ENCODE results near the gene TBC1D22A. TPM values are rescaled to one million over a fixed set of nuclear protein-coding genes. Genes with fewer than 3 reads are reported as not detected.

TBC1D22A gene
- total RNA-seq, 2 donors from 2014 or later = 29.5 to 34.8 TPM

DNA sequence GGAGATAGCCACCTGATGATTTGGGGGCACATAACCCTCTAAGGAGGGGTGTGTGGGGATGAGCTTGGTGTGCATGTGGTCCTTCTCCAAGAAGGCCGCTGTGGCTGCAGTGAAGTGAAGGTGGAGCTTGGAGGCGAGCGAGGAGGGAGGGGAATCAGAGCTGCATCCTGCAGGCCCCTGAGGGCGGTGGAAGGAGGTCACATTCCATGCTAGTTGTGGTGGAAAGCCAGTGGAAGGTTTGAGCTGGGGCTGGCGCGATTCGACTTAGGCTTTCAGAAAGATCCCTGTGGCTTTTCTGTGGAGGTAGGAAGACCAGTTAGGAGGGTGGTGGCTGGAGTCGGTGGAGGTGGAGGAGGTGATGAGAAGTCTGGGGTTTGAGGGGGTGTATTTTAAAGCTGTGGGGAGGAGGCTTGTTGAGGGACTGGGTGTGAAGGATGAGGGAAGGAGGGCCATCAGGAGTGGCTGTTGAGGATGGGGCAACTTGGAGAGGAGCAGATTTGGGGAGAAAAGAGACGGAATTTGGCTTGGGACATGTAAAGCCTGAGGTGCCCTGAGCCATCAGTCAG, 62.0 kb downstream of the TBC1D22A start:
- ATAC-seq (replicated peaks in 1 of 2) (no peak), DNase-seq (no peak)
- H3K4me3 Mint-ChIP-seq = no peak overlapping the region
- peaks cover 0 to 3% of the 10 kb centered on the region in 2 donors for H3K9me3 Mint-ChIP-seq
- H3K27me3 Mint-ChIP-seq (ENCODE audit: low read depth) = no peaks in the 10 kb centered on the region
- peaks cover 10 to 18% of the 10 kb centered on the region in 2 donors for H3K36me3 Mint-ChIP-seq (ENCODE audit: insufficient read depth in 2 of 2)
- peaks cover 20% of the 10 kb centered on the region for H3K4me1 Mint-ChIP-seq (ENCODE audit: low read depth)
- H3K27ac Mint-ChIP-seq = peak overlapping the region; percentile 20

DNA sequence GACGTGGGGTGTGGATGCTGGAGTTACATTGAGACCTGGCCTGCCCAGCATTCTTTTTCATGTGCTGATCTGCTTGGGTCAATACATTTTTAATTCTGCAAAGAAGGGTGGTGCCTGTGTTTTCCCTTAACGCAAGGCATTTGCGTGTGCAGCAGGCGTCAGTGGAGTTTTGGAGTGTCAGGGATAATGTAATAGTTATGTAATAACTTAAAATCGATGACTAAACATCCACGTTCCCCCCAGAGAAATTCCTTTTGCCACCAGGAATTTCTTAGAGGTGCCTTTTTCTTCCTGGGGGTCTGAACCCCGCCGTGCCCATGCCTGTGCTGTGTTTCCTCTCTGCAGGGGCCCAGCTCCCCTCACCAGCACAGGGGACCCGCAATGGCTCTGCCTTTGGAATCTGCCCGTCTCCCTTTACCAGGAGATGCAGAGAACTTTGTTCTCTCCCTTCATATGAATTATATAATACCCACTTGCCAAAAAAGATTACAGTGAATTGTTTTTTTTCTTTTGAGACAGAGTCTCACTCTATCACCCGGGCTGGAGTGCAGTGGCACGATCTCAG, 62.6 kb downstream of the TBC1D22A start:
- ATAC-seq (replicated peaks in 1 of 2) = no peak
- Mint-ChIP-seq H3K27me3 (ENCODE audit: low read depth) (no peaks in the 10 kb centered on the region), H3K27ac (no peak overlapping the region), H3K4me1 (ENCODE audit: low read depth) (peaks cover 24% of the 10 kb centered on the region), H3K36me3 (ENCODE audit: insufficient read depth in 2 of 2) (peaks cover 10 to 21% of the 10 kb centered on the region in 2 donors), H3K4me3 (no peak overlapping the region), H3K9me3 (peaks cover 0 to 2% of the 10 kb centered on the region in 2 donors)
- DNase-seq = no peak

DNA sequence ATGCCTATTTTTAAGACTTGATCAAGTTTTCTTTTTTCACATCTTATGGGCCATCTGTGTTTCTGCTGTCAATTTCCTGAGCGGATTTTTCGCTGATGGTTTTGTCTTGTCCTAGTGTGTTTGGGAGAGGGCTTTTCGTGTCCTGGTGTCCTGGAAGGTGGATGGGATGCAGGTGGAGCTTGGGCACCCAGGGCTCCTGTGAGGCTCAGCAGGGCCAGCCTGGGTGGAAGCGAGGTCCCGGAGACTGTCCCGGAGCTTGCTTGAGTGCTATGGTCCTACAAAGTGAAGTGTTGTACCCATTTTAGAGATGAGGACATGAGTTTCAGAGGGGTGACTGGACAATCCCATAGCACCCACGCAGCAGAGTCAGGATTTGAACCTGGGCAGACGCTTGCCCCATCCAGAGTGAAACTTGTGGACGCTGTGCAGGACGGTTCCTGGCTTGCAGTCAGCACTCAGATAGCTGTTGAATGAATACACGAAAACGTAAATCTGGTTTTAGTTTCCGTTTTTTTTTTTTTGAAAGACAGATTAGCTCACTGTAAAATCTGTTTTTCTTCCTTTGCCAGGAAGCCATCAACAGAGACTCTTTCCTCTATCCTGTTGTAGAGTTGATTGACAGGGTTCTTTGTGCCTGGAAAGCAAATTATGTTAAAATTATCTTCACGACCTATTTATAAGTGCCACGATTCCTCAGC, 64.1 kb downstream of the TBC1D22A start:
- H3K27me3 Mint-ChIP-seq (ENCODE audit: low read depth) = no peaks in the 10 kb centered on the region
- no peaks in the 10 kb centered on the region for H3K9me3 Mint-ChIP-seq
- peaks cover 24% of the 10 kb centered on the region for H3K4me1 Mint-ChIP-seq (ENCODE audit: low read depth)
- ATAC-seq (replicated peaks in 1 of 2) (no peak), DNase-seq (no peak)
- H3K36me3 Mint-ChIP-seq (ENCODE audit: insufficient read depth in 2 of 2) = peaks cover 4 to 15% of the 10 kb centered on the region in 2 donors
- no peak overlapping the region for H3K4me3 Mint-ChIP-seq
- no peak overlapping the region for H3K27ac Mint-ChIP-seq

DNA sequence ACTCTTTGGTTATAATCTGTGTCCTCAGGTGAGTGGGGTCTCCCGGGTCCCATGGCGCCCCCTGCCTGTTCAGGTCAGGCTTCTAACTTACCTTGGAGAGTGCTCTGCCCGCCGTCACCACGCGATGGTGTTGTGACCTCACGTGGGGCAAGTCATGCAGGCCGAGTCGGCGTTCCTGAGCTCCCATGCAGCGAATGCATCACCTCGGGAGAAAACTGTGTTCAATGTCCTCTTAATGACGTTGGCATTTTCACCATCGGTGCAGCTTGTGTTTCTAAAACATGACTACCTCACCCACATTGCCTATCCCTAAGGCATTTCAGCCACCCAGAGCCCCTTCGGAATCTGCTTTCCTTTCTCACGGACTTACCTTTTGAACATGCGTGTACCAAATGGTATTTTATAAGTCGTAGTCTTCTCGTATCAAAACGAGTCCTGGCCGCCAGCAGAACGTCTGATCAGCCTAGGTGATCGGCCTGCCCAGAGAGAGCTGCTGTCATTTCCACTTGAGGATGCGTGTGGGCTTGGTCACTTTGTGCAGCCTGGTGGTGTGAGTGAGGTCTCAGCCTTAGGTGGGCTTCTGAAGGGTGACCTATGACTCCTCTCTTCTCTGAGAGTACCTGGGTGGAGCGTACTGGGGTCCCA, 64.8 kb downstream of the TBC1D22A start:
- Mint-ChIP-seq H3K27me3 (ENCODE audit: low read depth) (no peaks in the 10 kb centered on the region), H3K27ac (no peak overlapping the region), H3K36me3 (ENCODE audit: insufficient read depth in 2 of 2) (peaks cover 4 to 19% of the 10 kb centered on the region in 2 donors), H3K4me1 (ENCODE audit: low read depth) (peaks cover 24% of the 10 kb centered on the region), H3K9me3 (no peaks in the 10 kb centered on the region), H3K4me3 (no peak overlapping the region)
- DNase-seq (no peak), ATAC-seq (replicated peaks in 1 of 2) (no peak)

DNA sequence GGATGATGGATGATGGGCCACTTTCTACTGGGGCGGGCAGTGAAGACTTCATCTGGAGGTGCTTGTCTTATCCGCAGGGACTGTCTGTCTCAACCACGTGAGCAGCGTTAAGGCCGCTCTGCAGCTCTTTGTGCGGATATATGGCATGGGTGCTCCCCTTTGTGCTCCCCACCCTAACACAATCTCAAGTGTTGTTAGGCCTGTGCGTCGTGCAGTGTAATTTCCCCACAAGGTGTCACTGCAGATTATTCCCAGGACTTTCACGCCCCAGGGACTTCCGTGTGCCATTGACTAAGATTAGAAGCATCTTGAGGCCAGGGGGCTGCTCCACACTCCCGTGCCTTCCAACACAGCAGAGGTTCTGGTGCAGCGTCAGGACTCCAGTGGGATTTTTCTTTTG, 65.3 kb downstream of the TBC1D22A start:
- DNase-seq (no peak), ATAC-seq (replicated peaks in 1 of 2) (no peak)
- no peaks in the 10 kb centered on the region for H3K27me3 Mint-ChIP-seq (ENCODE audit: low read depth)
- H3K36me3 Mint-ChIP-seq (ENCODE audit: insufficient read depth in 2 of 2) = peaks cover 4 to 19% of the 10 kb centered on the region in 2 donors
- no peaks in the 10 kb centered on the region for H3K9me3 Mint-ChIP-seq
- no peak overlapping the region for H3K4me3 Mint-ChIP-seq
- H3K4me1 Mint-ChIP-seq (ENCODE audit: low read depth) = peaks cover 24% of the 10 kb centered on the region
- no peak overlapping the region for H3K27ac Mint-ChIP-seq

DNA sequence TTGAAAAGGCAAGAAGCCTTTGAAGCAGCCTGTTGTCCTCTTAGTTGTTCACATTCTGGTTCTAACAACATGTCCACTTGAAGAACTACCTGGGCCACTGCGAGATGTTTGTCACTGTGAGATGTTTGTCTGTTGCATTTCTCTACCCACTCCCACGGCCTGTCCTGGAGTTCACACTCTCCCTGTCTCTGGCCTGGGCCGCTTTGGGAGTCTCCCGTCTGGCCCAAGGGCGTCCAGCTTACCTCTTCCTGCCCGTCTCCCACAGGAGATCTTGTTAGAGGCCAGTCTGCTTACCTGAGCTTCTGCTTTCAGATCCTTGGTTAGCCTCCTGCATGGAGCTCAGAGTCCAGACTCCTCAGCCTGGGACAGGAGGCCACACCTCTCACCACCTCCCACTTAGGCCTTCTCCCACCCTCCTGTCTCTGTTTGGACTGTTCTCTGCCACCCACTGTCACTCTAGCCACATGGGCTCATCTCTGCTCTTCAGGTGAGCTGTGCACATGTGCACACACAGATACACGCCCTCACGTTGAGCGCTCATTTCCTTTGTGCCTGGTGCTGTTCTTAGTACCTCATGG, 66.0 kb downstream of the TBC1D22A start:
- no peaks in the 10 kb centered on the region for H3K9me3 Mint-ChIP-seq
- no peak overlapping the region for H3K4me3 Mint-ChIP-seq
- H3K27me3 Mint-ChIP-seq (ENCODE audit: low read depth) = no peaks in the 10 kb centered on the region
- H3K27ac Mint-ChIP-seq = no peak overlapping the region
- peaks cover 24% of the 10 kb centered on the region for H3K4me1 Mint-ChIP-seq (ENCODE audit: low read depth)
- H3K36me3 Mint-ChIP-seq (ENCODE audit: insufficient read depth in 2 of 2) = peaks cover 6 to 21% of the 10 kb centered on the region in 2 donors
- DNase-seq (no peak), ATAC-seq (replicated peaks in 1 of 2) (no peak)

DNA sequence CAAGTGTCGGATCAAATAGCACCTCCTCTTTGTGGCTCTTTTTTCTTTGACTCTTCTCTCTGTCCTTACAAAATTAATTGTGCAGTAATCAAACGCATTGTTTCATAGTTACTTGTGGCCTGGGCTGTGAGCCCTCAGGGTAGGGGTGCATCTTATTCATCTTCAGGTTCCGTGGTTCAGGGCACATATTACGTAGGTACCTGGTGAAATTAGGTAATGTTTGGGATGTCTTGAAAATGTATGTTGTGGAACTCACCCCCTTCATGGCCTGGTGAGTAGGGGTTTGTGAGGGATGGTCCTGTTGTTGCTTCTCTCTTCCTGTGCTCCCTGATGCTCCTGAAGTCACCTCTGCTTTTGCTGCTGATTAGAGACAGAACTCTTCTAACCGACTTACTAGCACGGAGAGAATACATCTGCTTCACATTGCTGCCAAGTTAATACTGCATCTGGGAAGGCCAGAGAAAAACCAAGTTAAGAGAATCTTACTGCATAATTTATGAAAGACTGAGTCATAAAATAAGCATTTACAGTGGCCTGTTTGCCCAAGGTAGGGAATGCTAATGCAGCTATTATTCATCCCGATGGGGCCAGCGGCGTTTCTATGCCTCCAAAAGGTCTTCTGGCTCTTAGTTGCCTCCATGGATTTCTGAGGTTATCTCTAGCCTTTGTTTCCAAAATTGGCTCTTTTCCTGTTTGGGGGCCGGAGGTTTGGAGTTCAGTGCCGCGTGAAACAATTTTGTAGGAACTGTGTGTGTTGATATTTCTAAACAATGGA, 66.9 kb downstream of the TBC1D22A start:
- H3K4me1 Mint-ChIP-seq (ENCODE audit: low read depth) = peaks cover 21% of the 10 kb centered on the region
- H3K27ac Mint-ChIP-seq = no peak overlapping the region
- no peak for DNase-seq
- H3K36me3 Mint-ChIP-seq (ENCODE audit: insufficient read depth in 2 of 2) = peaks cover 11 to 23% of the 10 kb centered on the region in 2 donors
- peaks cover 0 to 2% of the 10 kb centered on the region in 2 donors for H3K9me3 Mint-ChIP-seq
- no peaks in the 10 kb centered on the region for H3K27me3 Mint-ChIP-seq (ENCODE audit: low read depth)
- no peak overlapping the region for H3K4me3 Mint-ChIP-seq
- ATAC-seq (replicated peaks in 1 of 2) = no peak

DNA sequence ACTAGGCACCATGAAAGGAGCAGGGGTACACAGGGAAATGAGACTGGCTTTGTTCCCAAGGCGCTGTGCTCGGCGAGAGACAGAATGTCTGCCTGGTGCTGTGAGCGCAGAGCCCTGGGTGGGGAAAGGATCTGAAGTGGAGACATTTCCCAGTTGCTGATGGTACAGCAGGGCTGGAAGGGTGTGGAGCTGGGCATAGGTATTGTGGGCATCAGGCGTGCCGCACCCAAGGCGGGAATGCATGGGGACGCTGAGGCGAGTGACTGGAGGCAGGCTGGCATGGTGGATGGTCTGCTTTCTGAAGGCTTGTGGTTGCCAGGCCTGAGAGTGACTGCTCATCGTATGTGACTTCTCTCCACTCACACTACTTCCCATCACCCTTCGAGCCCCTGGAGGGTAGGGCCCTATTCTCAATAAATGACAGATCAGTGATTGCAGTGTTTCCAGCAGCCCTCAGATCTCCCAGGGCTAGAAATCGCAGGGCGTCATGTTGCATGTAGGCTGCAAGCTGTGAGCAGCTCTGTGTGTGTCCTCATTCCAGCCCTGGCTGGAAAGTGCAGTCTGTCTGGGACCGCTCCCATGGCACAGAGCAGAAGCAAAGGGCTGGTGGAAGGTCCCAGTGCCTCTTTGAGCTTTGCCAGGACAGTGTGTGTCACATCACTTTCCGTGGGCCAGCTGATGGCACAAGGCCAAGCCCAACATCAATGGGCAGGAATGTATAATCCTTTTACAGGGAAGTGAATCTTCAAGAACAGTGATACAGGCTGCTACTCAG, 67.7 kb downstream of the TBC1D22A start:
- no peaks in the 10 kb centered on the region for H3K27me3 Mint-ChIP-seq (ENCODE audit: low read depth)
- no peak for DNase-seq
- H3K4me1 Mint-ChIP-seq (ENCODE audit: low read depth) = peaks cover 16% of the 10 kb centered on the region
- peaks cover 17 to 29% of the 10 kb centered on the region in 2 donors for H3K36me3 Mint-ChIP-seq (ENCODE audit: insufficient read depth in 2 of 2)
- no peak overlapping the region for H3K4me3 Mint-ChIP-seq
- no peak overlapping the region for H3K27ac Mint-ChIP-seq
- ATAC-seq (replicated peaks in 1 of 2) = no peak
- H3K9me3 Mint-ChIP-seq = peaks cover 4 to 5% of the 10 kb centered on the region in 2 donors

DNA sequence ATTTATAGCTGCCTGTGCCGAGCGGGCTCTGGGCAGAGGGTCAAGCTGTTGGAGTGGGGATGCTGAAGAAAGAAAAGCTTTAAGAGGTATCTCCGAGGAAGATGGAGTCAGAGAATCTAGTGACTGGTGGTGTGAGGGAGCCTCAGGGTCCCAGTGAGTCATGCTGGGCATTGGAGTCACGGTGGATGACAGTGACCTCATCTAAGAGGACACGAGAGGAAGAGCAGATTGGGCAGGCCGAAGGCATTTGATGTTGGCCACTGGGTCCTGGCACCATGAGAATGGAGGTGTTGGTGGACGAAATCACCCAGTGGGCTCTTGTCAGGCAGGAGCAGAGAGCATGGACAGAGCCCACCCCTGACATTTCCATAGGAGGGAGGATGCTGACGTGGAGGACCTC, 68.4 kb downstream of the TBC1D22A start:
- Mint-ChIP-seq H3K4me3 (no peak overlapping the region), H3K9me3 (peaks cover 7 to 10% of the 10 kb centered on the region in 2 donors), H3K4me1 (ENCODE audit: low read depth) (peaks cover 16% of the 10 kb centered on the region), H3K27ac (no peak overlapping the region), H3K36me3 (ENCODE audit: insufficient read depth in 2 of 2) (peaks cover 21 to 35% of the 10 kb centered on the region in 2 donors), H3K27me3 (ENCODE audit: low read depth) (no peaks in the 10 kb centered on the region)
- no peak for ATAC-seq (replicated peaks in 1 of 2)
- no peak for DNase-seq

DNA sequence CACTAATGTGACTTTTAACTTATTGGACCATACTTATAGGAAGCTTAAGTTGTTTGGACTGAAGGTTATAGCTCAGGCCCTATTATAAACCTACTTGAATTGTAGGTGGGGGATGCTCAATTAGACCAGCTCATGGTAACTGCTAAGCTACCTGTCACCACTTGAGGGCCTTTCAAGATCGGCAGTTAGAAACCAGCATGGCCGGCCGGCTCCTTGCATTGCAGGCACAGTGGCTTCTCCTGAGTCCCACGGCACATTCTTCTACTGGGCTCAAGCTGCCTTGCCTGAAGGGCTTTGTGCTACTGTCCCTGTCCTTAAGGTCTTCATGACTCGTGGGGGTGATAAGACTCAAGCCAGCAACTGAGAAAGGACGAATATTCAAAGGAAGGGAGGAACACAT, 70.8 kb downstream of the TBC1D22A start:
- Mint-ChIP-seq H3K36me3 (ENCODE audit: insufficient read depth in 2 of 2) (peaks cover 25 to 34% of the 10 kb centered on the region in 2 donors), H3K4me3 (no peak overlapping the region), H3K27me3 (ENCODE audit: low read depth) (no peaks in the 10 kb centered on the region), H3K4me1 (ENCODE audit: low read depth) (peaks cover 15% of the 10 kb centered on the region), H3K9me3 (peaks cover 7 to 10% of the 10 kb centered on the region in 2 donors), H3K27ac (no peak overlapping the region)
- ATAC-seq (replicated peaks in 1 of 2) (no peak), DNase-seq (no peak)

DNA sequence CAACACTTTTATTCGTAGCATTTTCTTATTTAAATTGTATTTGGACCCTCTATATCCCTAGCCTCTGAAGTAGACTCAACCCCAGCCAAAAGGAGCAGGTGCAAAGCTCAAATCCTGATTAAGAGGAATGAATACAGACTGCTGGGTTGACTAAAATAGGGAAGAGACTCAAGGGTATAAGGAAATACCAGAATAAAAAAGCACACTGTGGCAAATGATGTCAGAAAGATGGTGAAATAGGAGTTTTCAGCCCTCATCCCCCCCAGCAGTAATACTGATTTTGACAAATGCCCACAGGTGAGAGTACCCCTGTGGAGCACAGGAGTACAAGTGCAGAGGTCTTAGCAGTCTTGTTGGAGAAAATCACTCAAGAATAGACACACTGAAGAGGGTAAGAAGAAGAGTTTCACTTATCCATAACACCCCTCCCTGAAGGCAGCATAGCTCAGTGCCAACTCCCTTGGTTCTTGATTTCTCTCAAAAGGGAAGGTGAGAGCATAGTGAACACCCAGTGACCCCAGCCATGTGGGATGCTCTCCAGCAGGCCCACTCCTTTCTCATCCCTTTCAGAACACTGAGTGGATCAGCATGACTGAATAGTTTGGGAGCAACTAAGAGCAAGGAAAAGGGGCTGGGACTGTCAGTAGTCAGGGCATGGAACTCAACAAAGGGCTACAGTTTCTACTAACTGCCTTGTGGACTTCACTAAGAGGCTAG, 71.7 kb downstream of the TBC1D22A start:
- Mint-ChIP-seq H3K4me3 (no peak overlapping the region), H3K4me1 (ENCODE audit: low read depth) (peaks cover 6% of the 10 kb centered on the region), H3K9me3 (peaks cover 7 to 10% of the 10 kb centered on the region in 2 donors), H3K27ac (no peak overlapping the region), H3K36me3 (ENCODE audit: insufficient read depth in 2 of 2) (peaks cover 23 to 33% of the 10 kb centered on the region in 2 donors), H3K27me3 (ENCODE audit: low read depth) (no peaks in the 10 kb centered on the region)
- ATAC-seq (replicated peaks in 1 of 2) (no peak), DNase-seq (no peak)

Data from activated T-cell treated with anti-CD3 and anti-CD28 coated beads, Interleukin-2, amount 50 U/mL, for 72 hours (primary cell).